ENCODE data around the gene ACOT11. TPM values are rescaled to one million over a fixed set of nuclear protein-coding genes. Genes with fewer than 3 reads are reported as not detected.

Gene ACOT11
- total RNA-seq, 2 experiments from 2014 or later, result 0.53 to 0.55 TPM

GRCh38 chr1:54606096-54606989 lies 58.3 kb downstream of the ACOT11 start:
- H3K4me1 Mint-ChIP-seq, result peaks cover 13% of the 10 kb centered on the region
- POLR2A ChIA-PET, result no interaction called here

GRCh38 chr1:54606990-54607325 lies 58.9 kb downstream of the ACOT11 start:
- ChIA-PET POLR2A (no interaction called here), CTCF (no interaction called here)
- no peaks in the 10 kb centered on the region for H3K9me3 Mint-ChIP-seq

More at GRCh38 chr1:54606096-54606989, 58.3 kb downstream of the ACOT11 start:
- CTCF ChIA-PET, result no interaction called here
- no peaks in the 10 kb centered on the region for H3K36me3 Mint-ChIP-seq (ENCODE audit: low read depth)
- H3K27ac Mint-ChIP-seq, result no peak overlapping the region
- DNase-seq, result no peak
- H3K4me3 Mint-ChIP-seq, result no peak overlapping the region
- no peaks in the 10 kb centered on the region for H3K27me3 Mint-ChIP-seq
- no peaks in the 10 kb centered on the region for H3K9me3 Mint-ChIP-seq

DNA sequence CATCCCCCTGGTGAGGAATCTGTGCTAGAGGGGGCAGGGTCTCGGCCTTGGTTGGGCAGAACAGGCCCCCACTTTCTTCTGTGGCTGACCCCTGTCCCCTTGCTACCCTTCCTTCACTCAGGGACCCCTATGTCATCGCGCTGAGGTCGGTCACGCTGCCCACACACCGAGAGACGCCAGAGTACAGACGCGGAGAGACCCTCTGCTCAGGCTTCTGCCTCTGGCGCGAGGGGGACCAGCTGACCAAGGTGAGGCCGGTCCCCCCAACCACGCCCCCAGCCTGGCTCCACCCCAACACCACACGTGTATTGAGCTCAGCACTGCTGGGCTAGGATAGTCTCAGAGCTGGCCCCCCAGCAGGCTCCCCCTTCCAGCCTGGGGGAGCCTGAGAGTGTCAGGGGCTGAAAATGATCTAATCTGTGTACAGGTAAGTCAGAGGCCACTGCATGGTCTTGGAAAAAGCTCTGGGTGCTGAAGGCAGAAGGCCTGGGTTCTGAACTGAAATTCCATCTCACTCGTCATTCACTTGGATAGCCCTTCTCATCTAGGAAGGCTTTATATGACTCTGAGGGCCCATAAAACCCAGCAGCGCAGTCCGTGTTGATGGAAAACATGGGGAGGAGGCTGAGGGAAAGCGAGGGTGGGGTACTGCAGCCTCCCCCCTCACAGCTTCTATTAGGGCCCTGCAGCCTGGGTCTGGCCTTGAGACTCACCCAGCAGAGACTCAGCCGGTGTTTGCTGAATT lies 60.0 kb downstream of the ACOT11 start:
- no peaks in the 10 kb centered on the region for H3K27me3 Mint-ChIP-seq
- peaks cover 13% of the 10 kb centered on the region for H3K4me1 Mint-ChIP-seq
- no peak for DNase-seq
- no peaks in the 10 kb centered on the region for H3K9me3 Mint-ChIP-seq
- no peaks in the 10 kb centered on the region for H3K36me3 Mint-ChIP-seq (ENCODE audit: low read depth)
- CTCF ChIA-PET, result no interaction called here
- H3K27ac Mint-ChIP-seq, result no peak overlapping the region
- POLR2A ChIA-PET, result no interaction called here
- H3K4me3 Mint-ChIP-seq, result no peak overlapping the region

More at GRCh38 chr1:54606990-54607325, 58.9 kb downstream of the ACOT11 start:
- no peaks in the 10 kb centered on the region for H3K27me3 Mint-ChIP-seq
- no peak for DNase-seq
- no peak overlapping the region for H3K27ac Mint-ChIP-seq
- peaks cover 13% of the 10 kb centered on the region for H3K4me1 Mint-ChIP-seq
- no peaks in the 10 kb centered on the region for H3K36me3 Mint-ChIP-seq (ENCODE audit: low read depth)
- H3K4me3 Mint-ChIP-seq, result no peak overlapping the region

DNA sequence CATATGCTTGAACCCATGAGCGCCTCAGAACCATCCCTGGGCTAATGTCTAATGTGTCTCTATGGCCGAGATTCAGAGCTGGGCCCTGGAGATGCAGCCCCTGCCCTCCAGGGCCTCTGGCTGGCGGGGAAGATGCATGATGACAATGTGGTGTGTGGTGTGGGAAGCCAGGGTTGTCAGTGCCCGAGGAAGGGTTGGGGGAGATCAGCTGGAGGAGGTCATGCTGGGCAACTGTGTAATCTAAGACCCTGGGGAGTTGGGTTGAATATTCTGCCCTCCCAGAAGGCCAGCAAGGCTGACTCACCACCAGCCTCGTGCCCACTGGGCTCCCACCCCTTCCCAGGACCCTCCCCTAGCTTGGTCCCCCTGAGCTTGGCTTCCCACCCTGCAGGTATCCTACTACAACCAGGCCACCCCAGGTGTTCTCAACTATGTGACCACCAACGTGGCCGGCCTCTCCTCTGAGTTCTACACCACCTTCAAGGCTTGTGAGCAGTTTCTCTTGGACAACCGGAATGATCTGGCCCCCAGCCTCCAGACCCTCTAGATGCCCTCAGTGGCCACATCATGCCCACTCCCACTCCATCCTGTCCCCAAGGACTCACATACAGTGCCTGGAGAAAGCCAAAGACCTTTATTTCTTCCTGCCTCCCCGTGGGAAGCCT lies 60.7 kb downstream of the ACOT11 start:
- DNase-seq, result no peak
- no peaks in the 10 kb centered on the region for H3K27me3 Mint-ChIP-seq
- no peak overlapping the region for H3K27ac Mint-ChIP-seq
- POLR2A ChIA-PET, result no interaction called here
- CTCF ChIA-PET, result interaction anchor here (0.6 kb wide), 1 partner anchor 388 kb away, joined by 4 read pairs; no protein-coding TSS in a partner anchor
- H3K4me1 Mint-ChIP-seq, result peaks cover 13% of the 10 kb centered on the region
- no peak overlapping the region for H3K4me3 Mint-ChIP-seq
- no peaks in the 10 kb centered on the region for H3K9me3 Mint-ChIP-seq
- no peaks in the 10 kb centered on the region for H3K36me3 Mint-ChIP-seq (ENCODE audit: low read depth)

DNA sequence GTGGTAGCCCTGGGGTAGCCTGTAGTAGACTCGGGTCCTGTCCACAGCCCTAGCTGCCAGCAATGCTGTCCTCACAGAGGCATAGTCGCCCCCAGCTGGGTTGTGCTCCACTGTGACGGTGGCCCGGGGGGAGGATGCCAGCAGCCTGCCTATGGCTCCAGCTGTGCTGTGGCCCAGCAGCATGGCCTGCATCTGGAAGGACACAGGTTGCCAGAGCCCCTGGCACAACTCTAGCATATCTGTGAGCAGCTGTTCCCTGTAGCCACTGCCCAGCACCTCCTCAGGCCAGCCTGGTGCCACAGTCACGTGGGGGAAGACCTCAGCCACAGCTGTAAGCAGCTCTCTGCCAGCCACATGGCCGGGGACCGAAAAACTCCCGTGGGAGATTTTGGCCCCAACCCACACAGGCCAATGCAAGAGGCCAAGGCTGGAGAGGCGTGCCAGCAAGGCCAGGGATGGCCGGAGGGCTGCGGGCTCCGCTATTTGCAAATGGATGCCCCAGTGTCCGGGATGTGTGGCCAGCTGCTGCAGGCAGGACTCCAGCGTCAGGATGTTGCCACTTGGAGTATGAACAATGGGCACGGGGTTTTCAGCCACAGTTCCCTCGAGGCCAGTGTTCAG lies 61.4 kb downstream of the ACOT11 start:
- Mint-ChIP-seq H3K4me3 (no peak overlapping the region), H3K36me3 (ENCODE audit: low read depth) (no peaks in the 10 kb centered on the region), H3K9me3 (no peaks in the 10 kb centered on the region), H3K27me3 (no peaks in the 10 kb centered on the region), H3K27ac (no peak overlapping the region), H3K4me1 (peaks cover 11% of the 10 kb centered on the region)
- no peak for DNase-seq
- ChIA-PET CTCF (no interaction called here), POLR2A (no interaction called here)

DNA sequence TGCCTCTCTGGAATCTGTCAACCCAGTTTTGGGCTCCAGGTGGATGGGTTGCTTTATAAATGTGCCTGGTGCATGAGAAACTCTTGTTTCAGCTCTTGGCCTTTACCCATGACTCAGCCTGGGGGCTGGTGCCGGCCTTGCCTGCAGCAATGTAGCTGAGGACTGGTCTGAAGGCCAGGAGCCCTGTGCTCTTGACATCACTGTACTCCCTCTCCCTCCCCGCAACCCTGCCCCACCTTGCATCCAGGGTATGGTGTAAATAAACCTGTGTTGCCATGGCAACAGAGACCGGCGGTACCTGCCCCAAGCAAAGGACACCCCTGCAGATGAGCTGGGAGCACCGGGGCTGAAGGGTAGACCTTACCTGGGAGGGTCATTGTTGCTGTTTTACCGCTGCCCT lies 62.0 kb downstream of the ACOT11 start:
- POLR2A ChIA-PET, result no interaction called here
- Mint-ChIP-seq H3K4me1 (peaks cover 4% of the 10 kb centered on the region), H3K27me3 (no peaks in the 10 kb centered on the region), H3K27ac (no peak overlapping the region), H3K9me3 (no peaks in the 10 kb centered on the region), H3K36me3 (ENCODE audit: low read depth) (no peaks in the 10 kb centered on the region), H3K4me3 (no peak overlapping the region)
- CTCF ChIA-PET, result interaction anchor here (1.1 kb wide), 1 partner anchor 121 kb away, joined by 3 read pairs; no protein-coding TSS in a partner anchor
- no peak for DNase-seq

DNA sequence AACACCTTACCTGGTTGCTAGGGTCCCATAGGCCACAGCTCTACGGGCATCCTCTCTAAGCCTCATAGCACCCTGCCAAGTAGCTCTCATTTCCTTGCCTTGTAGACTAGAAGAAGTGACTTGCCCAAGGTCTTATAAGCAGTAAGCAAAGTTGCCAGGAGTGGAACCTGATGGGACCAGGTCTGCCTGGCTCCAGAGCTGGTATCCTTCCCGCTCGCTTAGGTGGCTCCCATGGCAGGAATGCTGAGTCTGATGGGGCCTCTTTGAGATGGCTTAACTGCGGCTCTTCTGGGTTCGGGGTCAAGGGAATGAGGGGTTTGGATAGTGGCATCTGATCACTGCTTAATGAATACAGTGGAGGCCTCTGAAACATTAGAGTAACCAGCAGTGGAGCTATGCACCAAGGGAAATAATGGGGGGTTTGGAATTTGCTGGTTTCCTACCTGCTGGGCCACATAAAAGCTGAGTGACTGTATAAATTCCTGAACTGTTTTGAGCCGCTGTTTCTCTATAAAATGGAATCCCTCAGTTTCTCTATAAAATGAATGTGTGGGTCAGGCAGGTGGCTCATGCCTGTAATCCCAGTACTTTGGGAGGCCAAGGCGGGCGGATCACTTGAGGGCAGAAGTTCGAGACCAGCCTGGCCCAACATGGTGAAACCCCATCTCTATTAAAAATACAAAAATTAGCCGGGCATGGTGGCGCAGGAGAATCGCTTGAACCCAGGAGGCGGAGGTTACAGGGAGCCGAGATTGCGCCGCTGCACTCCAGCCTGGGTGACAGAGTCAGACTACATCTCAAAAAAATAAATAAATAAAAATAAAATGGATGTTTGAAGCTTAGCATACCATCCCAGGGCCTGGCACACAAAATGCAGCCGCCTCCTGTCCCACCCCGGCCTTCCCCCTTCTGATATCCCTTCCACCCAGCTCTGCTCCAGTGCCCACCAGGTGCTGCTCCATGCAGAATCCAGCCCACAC lies 62.9 kb downstream of the ACOT11 start:
- Mint-ChIP-seq H3K27ac (no peak overlapping the region), H3K4me3 (no peak overlapping the region), H3K27me3 (no peaks in the 10 kb centered on the region), H3K36me3 (ENCODE audit: low read depth) (no peaks in the 10 kb centered on the region), H3K4me1 (no peaks in the 10 kb centered on the region), H3K9me3 (no peaks in the 10 kb centered on the region)
- no peak for DNase-seq
- ChIA-PET POLR2A (no interaction called here), CTCF (interaction anchor here (1.1 kb wide), 1 partner anchor 122 kb away, joined by 3 read pairs; no protein-coding TSS in a partner anchor)

DNA sequence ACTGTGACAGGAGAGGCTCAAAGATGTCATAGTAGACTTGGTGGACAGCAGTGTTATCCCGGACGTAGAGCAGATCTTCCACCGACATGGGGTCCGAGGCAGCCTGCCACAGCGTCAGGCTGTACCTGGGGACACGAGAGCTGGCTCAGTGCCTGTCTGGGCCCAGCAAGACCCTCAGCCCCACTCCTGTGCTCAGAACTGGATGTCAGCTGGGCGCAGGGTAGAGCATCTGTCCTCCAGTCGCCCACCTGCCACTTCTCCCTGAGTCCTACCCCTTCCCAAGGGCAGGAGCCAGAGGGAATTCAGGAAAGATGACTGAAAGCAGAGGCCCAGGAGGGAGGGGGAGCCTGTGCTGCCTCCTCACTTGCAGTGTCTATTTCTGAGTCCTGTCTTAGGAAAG lies 63.6 kb downstream of the ACOT11 start:
- POLR2A ChIA-PET, result no interaction called here
- no peaks in the 10 kb centered on the region for H3K9me3 Mint-ChIP-seq
- no peak overlapping the region for H3K4me3 Mint-ChIP-seq
- no peak overlapping the region for H3K27ac Mint-ChIP-seq
- H3K4me1 Mint-ChIP-seq, result no peaks in the 10 kb centered on the region
- CTCF ChIA-PET, result no interaction called here
- H3K36me3 Mint-ChIP-seq (ENCODE audit: low read depth), result no peaks in the 10 kb centered on the region
- DNase-seq, result no peak
- H3K27me3 Mint-ChIP-seq, result no peaks in the 10 kb centered on the region

GRCh38 chr1:54614024-54614423 lies 66.0 kb downstream of the ACOT11 start:
- ChIA-PET POLR2A (no interaction called here), CTCF (no interaction called here)
- Mint-ChIP-seq H3K36me3 (ENCODE audit: low read depth) (no peaks in the 10 kb centered on the region), H3K27ac (no peak overlapping the region), H3K9me3 (no peaks in the 10 kb centered on the region), H3K27me3 (peaks cover 5% of the 10 kb centered on the region), H3K4me1 (no peaks in the 10 kb centered on the region), H3K4me3 (no peak overlapping the region)
- DNase-seq, result no peak

DNA sequence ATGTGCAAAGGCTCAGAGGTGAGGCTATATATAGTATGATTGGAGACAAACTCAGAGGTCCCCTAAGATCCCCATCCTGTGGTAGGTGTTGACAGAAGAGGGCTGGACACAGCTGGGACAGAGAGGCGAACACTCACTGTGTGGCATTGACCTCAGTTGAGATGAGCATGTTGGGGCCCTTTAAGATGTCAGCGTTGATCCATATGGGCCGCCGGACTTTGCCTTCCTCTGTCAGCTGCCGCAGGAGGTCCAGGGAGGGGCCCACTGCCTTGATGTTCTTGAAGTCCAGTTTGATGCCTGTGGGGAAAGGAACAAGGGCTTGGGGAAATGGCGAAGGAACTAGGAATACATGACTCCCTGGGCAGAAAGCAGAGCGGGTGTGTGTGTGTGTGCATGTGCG lies 66.5 kb downstream of the ACOT11 start:
- POLR2A ChIA-PET, result no interaction called here
- Mint-ChIP-seq H3K27ac (no peak overlapping the region), H3K9me3 (no peaks in the 10 kb centered on the region), H3K4me1 (no peaks in the 10 kb centered on the region), H3K36me3 (ENCODE audit: low read depth) (no peaks in the 10 kb centered on the region), H3K27me3 (peaks cover 5% of the 10 kb centered on the region), H3K4me3 (no peak overlapping the region)
- no peak for DNase-seq
- CTCF ChIA-PET, result no interaction called here

- H3K27me3 Mint-ChIP-seq, result peaks cover 5% of the 10 kb centered on the region
- POLR2A ChIA-PET, result no interaction called here
- no peak for DNase-seq
- H3K4me3 Mint-ChIP-seq, result no peak overlapping the region
- H3K9me3 Mint-ChIP-seq, result no peaks in the 10 kb centered on the region
- no peaks in the 10 kb centered on the region for H3K36me3 Mint-ChIP-seq (ENCODE audit: low read depth)
- CTCF ChIA-PET, result no interaction called here
- H3K4me1 Mint-ChIP-seq, result no peaks in the 10 kb centered on the region
- H3K27ac Mint-ChIP-seq, result no peak overlapping the region
Measured at GRCh38 chr1:54615531-54616279, 67.7 kb downstream of the ACOT11 start.

GRCh38 chr1:54619749-54620148 lies 71.7 kb downstream of the ACOT11 start:
- CTCF ChIA-PET, result no interaction called here
- Mint-ChIP-seq H3K27me3 (peaks cover 7% of the 10 kb centered on the region), H3K36me3 (ENCODE audit: low read depth) (no peaks in the 10 kb centered on the region), H3K4me3 (no peak overlapping the region), H3K9me3 (no peaks in the 10 kb centered on the region), H3K4me1 (no peaks in the 10 kb centered on the region), H3K27ac (no peak overlapping the region)
- DNase-seq, result no peak
- POLR2A ChIA-PET, result no interaction called here

Measured in activated CD4-positive, alpha-beta memory T cell treated with anti-CD3 and anti-CD28 coated beads, Interleukin-2, amount 10 ng/mL, durations not matched to agents 7 days and 5 days (primary cell).